Measurements from ENCODE around the gene FOXF2. TPM values are rescaled to one million over a fixed set of nuclear protein-coding genes. Genes with fewer than 3 reads are reported as not detected.

Gene FOXF2
- total RNA-seq, 1 donor: 1.1 TPM

- Histone ChIP-seq H3K27me3 (ENCODE audit: insufficient read depth, low read length) (peaks cover 3% of the 10 kb centered on the region), H3K4me2 (ENCODE audit: insufficient read depth, low read length) (no peak overlapping the region), H2AFZ (ENCODE audit: low read length) (no peak overlapping the region), H3K79me2 (ENCODE audit: insufficient read depth, low read length) (peaks cover 13% of the 10 kb centered on the region), H3K4me1 (ENCODE audit: insufficient read depth, low read length) (no peaks in the 10 kb centered on the region), H4K20me1 (ENCODE audit: insufficient read depth, low read length) (no peaks in the 10 kb centered on the region), H3K27ac (ENCODE audit: low read depth, low read length) (no peak overlapping the region), H3K9me3 (ENCODE audit: low read depth, low read length) (no peaks in the 10 kb centered on the region), H3K4me3 (ENCODE audit: insufficient read depth, low read length) (no peak overlapping the region), H3K36me3 (ENCODE audit: insufficient read depth, low read length) (peaks cover 5% of the 10 kb centered on the region)
- no peak for TF ChIP-seq CTCF (IDR thresholded peaks at IDR 0.05; ENCODE audit: extremely low read depth, low read depth, low read length)
- DNase-seq (ENCODE audit: insufficient read length, low spot score, missing footprints): no peak
Measured at GRCh38 chr6:1393641-1394283, 4.4 kb downstream of the FOXF2 start.

- H2AFZ ChIP-seq (ENCODE audit: low read length): no peak overlapping the region
- H3K4me2 ChIP-seq (ENCODE audit: insufficient read depth, low read length): no peak overlapping the region
- no peak for TF ChIP-seq CTCF (IDR thresholded peaks at IDR 0.05; ENCODE audit: extremely low read depth, low read depth, low read length)
Measured at GRCh38 chr6:1394514-1395463, 5.4 kb downstream of the FOXF2 start.

GRCh38 chr6:1395506-1395905, 6.1 kb downstream of the FOXF2 start:
- Histone ChIP-seq H3K27ac (ENCODE audit: low read depth, low read length) (no peak overlapping the region), H3K79me2 (ENCODE audit: insufficient read depth, low read length) (peaks cover 13% of the 10 kb centered on the region), H4K20me1 (ENCODE audit: insufficient read depth, low read length) (no peaks in the 10 kb centered on the region), H3K9me3 (ENCODE audit: low read depth, low read length) (no peaks in the 10 kb centered on the region), H3K4me1 (ENCODE audit: insufficient read depth, low read length) (no peaks in the 10 kb centered on the region), H3K36me3 (ENCODE audit: insufficient read depth, low read length) (peaks cover 5% of the 10 kb centered on the region), H3K4me2 (ENCODE audit: insufficient read depth, low read length) (no peak overlapping the region), H3K4me3 (ENCODE audit: insufficient read depth, low read length) (no peak overlapping the region), H2AFZ (ENCODE audit: low read length) (no peak overlapping the region), H3K27me3 (ENCODE audit: insufficient read depth, low read length) (peaks cover 3% of the 10 kb centered on the region)
- TF ChIP-seq CTCF (IDR thresholded peaks at IDR 0.05; ENCODE audit: extremely low read depth, low read depth, low read length): no peak
- no peak for DNase-seq (ENCODE audit: insufficient read length, low spot score, missing footprints)

More at GRCh38 chr6:1394514-1395463, 5.4 kb downstream of the FOXF2 start:
- Histone ChIP-seq H3K79me2 (ENCODE audit: insufficient read depth, low read length) (peaks cover 13% of the 10 kb centered on the region), H4K20me1 (ENCODE audit: insufficient read depth, low read length) (no peaks in the 10 kb centered on the region), H3K36me3 (ENCODE audit: insufficient read depth, low read length) (peaks cover 5% of the 10 kb centered on the region), H3K9me3 (ENCODE audit: low read depth, low read length) (no peaks in the 10 kb centered on the region), H3K27me3 (ENCODE audit: insufficient read depth, low read length) (peaks cover 3% of the 10 kb centered on the region), H3K27ac (ENCODE audit: low read depth, low read length) (no peak overlapping the region), H3K4me1 (ENCODE audit: insufficient read depth, low read length) (no peaks in the 10 kb centered on the region), H3K4me3 (ENCODE audit: insufficient read depth, low read length) (no peak overlapping the region)
- DNase-seq (ENCODE audit: insufficient read length, low spot score, missing footprints): no peak

Data from osteoblast (primary cell).